Choroid plexus epithelial cell (primary cell): ENCODE data around the gene CACNA1I.

Source experiments
- DNase-seq: peaks from one replicate; pipeline ENCODE4 v3.0.0-alpha.2; 2010; ENCODE audit warnings: low read depth
- H3K4me3 ChIP-seq: 2 replicates; pipeline ENCODE4 v1.5.1; 2011; ENCODE audit warnings: low read depth, mild to moderate bottlenecking, control low read depth, low read length, moderate library complexity
- TF ChIP-seq, protein P1 (sequence below): conservative IDR thresholded peaks from 2 replicates; pipeline ENCODE4 v1.5.1; 2011; ENCODE audit warnings: low read depth, mild to moderate bottlenecking, control low read depth, inconsistent platforms, low read length, moderate library complexity

Gene CACNA1I

DNA sequence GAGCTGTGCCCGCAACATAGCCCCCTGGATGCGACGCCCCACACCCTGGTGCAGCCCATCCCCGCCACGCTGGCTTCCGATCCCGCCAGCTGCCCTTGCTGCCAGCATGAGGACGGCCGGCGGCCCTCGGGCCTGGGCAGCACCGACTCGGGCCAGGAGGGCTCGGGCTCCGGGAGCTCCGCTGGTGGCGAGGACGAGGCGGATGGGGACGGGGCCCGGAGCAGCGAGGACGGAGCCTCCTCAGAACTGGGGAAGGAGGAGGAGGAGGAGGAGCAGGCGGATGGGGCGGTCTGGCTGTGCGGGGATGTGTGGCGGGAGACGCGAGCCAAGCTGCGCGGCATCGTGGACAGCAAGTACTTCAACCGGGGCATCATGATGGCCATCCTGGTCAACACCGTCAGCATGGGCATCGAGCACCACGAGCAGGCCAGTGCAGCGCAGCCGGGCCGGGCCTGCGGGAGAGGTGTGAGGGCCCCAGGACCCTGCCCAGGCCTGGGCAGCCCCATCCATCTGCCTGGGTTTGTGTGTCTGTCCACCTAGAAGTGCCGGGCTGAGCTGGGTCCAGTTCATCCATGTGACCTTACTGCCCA is 79.0 kb downstream of the CACNA1I start:
- no peak overlapping the region for H3K4me3 ChIP-seq
- DNase-seq, result no peak
- TF ChIP-seq, protein P1, sequence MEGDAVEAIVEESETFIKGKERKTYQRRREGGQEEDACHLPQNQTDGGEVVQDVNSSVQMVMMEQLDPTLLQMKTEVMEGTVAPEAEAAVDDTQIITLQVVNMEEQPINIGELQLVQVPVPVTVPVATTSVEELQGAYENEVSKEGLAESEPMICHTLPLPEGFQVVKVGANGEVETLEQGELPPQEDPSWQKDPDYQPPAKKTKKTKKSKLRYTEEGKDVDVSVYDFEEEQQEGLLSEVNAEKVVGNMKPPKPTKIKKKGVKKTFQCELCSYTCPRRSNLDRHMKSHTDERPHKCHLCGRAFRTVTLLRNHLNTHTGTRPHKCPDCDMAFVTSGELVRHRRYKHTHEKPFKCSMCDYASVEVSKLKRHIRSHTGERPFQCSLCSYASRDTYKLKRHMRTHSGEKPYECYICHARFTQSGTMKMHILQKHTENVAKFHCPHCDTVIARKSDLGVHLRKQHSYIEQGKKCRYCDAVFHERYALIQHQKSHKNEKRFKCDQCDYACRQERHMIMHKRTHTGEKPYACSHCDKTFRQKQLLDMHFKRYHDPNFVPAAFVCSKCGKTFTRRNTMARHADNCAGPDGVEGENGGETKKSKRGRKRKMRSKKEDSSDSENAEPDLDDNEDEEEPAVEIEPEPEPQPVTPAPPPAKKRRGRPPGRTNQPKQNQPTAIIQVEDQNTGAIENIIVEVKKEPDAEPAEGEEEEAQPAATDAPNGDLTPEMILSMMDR, result no peak

- peak; percentile 18 for DNase-seq
- TF ChIP-seq, protein P1, result no peak
These were observed 80.8 kb downstream of the CACNA1I start for GRCh38 chr22:39651053-39651996.

GRCh38 chr22:39652990-39653786 is 82.6 kb downstream of the CACNA1I start:
- no peak for DNase-seq
- H3K4me3 ChIP-seq, result no peak overlapping the region
- TF ChIP-seq, protein P1, result no peak

More at GRCh38 chr22:39651053-39651996, 80.8 kb downstream of the CACNA1I start:
- no peak overlapping the region for H3K4me3 ChIP-seq

- H3K4me3 ChIP-seq, result no peak overlapping the region
- TF ChIP-seq, protein P1, result no peak
- no peak for DNase-seq
These were observed 83.2 kb downstream of the CACNA1I start for GRCh38 chr22:39653787-39654077.

DNA sequence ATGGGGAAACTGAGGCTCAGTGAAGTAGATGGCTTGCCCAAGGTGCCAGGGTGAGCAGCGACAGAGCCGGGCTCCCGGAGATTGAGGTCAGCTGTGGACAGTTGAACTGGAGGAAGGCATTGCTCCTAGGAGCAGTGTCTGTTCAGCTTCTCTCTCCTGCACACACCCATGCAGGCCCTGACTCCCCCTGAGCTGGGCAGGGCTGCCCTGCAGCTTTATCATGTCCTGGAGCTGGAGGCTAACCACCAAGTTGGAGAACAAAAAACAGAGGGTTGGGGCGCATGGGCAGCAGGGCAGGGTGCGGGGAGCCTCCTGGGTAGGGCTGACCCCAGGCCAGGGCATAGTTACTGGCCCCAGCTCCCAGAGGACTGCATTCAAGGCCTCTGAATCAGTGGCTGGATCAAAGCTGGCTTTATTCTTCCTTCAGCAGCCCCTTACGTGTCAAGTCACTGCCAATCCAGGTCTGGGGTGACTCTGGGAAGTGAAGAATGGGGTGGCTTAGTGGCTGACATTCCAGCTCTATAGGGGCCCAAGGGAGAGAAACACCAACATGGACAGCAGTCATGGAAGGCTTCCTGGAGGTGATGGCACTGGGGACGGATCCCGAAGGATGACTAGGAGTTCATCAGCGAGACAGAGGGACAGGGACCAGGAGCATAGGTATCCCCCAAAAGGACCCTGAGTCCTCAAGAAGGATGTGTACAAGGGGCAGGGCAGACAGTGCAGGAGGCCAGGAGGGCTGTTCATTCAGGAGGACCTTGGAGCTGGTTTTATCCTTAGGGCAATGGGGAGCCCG is 83.8 kb downstream of the CACNA1I start:
- H3K4me3 ChIP-seq, result no peak overlapping the region
- TF ChIP-seq, protein P1, result no peak
- DNase-seq, result no peak

GRCh38 chr22:39655004-39655579 is 84.5 kb downstream of the CACNA1I start:
- DNase-seq, result peak; percentile 8
- H3K4me3 ChIP-seq, result no peak overlapping the region
- TF ChIP-seq, protein P1, result peak; percentile 36
